ENCODE data around the gene ACSL3.

DNA sequence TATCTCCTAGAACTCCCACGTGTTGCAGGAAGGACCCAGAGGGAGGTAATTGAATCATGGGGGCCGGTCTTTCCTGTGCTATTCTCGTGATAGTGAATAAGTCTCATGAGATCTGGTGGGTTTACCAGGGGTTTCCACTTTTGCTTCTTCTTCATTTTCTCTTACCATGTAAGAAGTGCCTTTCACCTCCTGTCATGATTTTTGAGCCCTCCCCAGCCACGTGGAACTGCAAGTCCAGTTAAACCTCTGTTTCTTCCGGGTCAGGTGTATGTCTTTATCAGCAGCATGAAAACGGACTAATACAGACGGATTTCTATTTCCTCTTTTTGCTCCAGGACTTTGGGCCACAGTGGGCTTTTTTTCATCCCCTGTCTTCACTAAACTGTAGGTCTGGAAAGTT is 102.8 kb downstream of the ACSL3 start:
- TF ChIP-seq, protein P1, sequence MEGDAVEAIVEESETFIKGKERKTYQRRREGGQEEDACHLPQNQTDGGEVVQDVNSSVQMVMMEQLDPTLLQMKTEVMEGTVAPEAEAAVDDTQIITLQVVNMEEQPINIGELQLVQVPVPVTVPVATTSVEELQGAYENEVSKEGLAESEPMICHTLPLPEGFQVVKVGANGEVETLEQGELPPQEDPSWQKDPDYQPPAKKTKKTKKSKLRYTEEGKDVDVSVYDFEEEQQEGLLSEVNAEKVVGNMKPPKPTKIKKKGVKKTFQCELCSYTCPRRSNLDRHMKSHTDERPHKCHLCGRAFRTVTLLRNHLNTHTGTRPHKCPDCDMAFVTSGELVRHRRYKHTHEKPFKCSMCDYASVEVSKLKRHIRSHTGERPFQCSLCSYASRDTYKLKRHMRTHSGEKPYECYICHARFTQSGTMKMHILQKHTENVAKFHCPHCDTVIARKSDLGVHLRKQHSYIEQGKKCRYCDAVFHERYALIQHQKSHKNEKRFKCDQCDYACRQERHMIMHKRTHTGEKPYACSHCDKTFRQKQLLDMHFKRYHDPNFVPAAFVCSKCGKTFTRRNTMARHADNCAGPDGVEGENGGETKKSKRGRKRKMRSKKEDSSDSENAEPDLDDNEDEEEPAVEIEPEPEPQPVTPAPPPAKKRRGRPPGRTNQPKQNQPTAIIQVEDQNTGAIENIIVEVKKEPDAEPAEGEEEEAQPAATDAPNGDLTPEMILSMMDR (IDR thresholded peaks at IDR 0.05; ENCODE audit: low read depth, low read length, poor library complexity, severe bottlenecking), result no peak
- no peak for TF ChIP-seq EZH2phosphoT487 (IDR thresholded peaks at IDR 0.05; ENCODE audit: borderline replicate concordance, low read length)

All from DOHH2 (cell line).